ENCODE measurements around the gene PPIP5K2. TPM values are rescaled to one million over a fixed set of nuclear protein-coding genes. Genes with fewer than 3 reads are reported as not detected.

Gene PPIP5K2
- total RNA-seq, 1 donor from 2014 or later: 71.5 TPM

- no peaks in the 10 kb centered on the region for H3K9me3 Mint-ChIP-seq
- H3K4me3 Mint-ChIP-seq: no peak overlapping the region
- TF ChIP-seq, protein P1, sequence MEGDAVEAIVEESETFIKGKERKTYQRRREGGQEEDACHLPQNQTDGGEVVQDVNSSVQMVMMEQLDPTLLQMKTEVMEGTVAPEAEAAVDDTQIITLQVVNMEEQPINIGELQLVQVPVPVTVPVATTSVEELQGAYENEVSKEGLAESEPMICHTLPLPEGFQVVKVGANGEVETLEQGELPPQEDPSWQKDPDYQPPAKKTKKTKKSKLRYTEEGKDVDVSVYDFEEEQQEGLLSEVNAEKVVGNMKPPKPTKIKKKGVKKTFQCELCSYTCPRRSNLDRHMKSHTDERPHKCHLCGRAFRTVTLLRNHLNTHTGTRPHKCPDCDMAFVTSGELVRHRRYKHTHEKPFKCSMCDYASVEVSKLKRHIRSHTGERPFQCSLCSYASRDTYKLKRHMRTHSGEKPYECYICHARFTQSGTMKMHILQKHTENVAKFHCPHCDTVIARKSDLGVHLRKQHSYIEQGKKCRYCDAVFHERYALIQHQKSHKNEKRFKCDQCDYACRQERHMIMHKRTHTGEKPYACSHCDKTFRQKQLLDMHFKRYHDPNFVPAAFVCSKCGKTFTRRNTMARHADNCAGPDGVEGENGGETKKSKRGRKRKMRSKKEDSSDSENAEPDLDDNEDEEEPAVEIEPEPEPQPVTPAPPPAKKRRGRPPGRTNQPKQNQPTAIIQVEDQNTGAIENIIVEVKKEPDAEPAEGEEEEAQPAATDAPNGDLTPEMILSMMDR (conservative IDR thresholded peaks at IDR 0.05): no peak
- H3K36me3 Mint-ChIP-seq: peaks cover 12% of the 10 kb centered on the region
- no peaks in the 10 kb centered on the region for H3K27me3 Mint-ChIP-seq
- H3K27ac Mint-ChIP-seq: no peak overlapping the region
- no peaks in the 10 kb centered on the region for H3K4me1 Mint-ChIP-seq (ENCODE audit: unreplicated experiment)
- DNase-seq (ENCODE audit: extremely low spot score, unreplicated experiment): no peak
Measured at GRCh38 chr5:103145196-103145595, 25.1 kb downstream of the PPIP5K2 start.

DNA sequence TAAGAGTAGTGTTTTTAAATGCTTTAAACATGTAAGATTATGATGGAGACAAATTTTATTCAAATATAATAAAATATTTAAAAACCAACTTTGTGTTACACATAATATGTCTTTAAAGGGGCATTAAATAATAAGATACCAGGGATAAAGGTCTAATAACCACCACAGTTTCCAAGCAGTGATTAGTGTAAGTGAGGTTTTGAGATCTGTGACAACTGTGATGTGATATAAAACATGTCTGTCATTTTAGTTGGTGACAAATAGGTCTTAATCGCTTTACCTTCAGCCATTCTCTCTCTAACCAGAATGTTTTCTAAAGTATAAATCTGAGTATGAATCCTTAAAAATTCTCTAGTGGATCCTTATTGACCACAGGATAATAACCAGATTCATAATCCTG, 28.1 kb downstream of the PPIP5K2 start:
- H3K4me1 Mint-ChIP-seq (ENCODE audit: unreplicated experiment): no peaks in the 10 kb centered on the region
- H3K4me3 Mint-ChIP-seq: no peak overlapping the region
- peaks cover 8% of the 10 kb centered on the region for H3K36me3 Mint-ChIP-seq
- TF ChIP-seq, protein P1 (conservative IDR thresholded peaks at IDR 0.05): no peak
- no peaks in the 10 kb centered on the region for H3K27me3 Mint-ChIP-seq
- no peaks in the 10 kb centered on the region for H3K9me3 Mint-ChIP-seq
- no peak overlapping the region for H3K27ac Mint-ChIP-seq
- DNase-seq (ENCODE audit: extremely low spot score, unreplicated experiment): no peak

DNA sequence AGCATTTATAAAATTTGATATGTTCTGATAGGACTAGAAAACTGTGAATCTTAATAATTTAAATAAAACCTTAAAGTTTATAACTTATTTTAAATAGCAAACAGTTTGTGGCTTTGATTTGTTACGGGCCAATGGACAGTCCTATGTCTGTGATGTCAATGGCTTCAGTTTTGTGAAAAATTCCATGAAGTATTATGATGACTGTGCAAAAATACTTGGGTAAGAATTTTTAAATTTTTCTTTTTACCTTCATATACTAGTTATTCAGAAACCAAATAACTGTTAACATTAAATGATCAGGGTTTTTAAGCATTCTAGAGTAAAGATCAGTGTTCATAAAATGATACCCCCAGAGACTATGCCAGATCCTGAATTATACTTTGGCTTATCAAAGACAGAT, 31.1 kb downstream of the PPIP5K2 start:
- no peak overlapping the region for H3K4me3 Mint-ChIP-seq

GRCh38 chr5:103166706-103167105, 46.6 kb downstream of the PPIP5K2 start:
- no peak overlapping the region for H3K4me3 Mint-ChIP-seq
- H3K36me3 Mint-ChIP-seq: peaks cover 15% of the 10 kb centered on the region
- no peaks in the 10 kb centered on the region for H3K9me3 Mint-ChIP-seq
- DNase-seq (ENCODE audit: extremely low spot score, unreplicated experiment): no peak
- H3K27me3 Mint-ChIP-seq: no peaks in the 10 kb centered on the region
- no peak overlapping the region for H3K27ac Mint-ChIP-seq
- TF ChIP-seq, protein P1 (conservative IDR thresholded peaks at IDR 0.05): no peak
- no peaks in the 10 kb centered on the region for H3K4me1 Mint-ChIP-seq (ENCODE audit: unreplicated experiment)

More for the DNA sequence above, 31.1 kb downstream of the PPIP5K2 start:
- H3K9me3 Mint-ChIP-seq: no peaks in the 10 kb centered on the region
- DNase-seq (ENCODE audit: extremely low spot score, unreplicated experiment): no peak
- H3K4me1 Mint-ChIP-seq (ENCODE audit: unreplicated experiment): no peaks in the 10 kb centered on the region
- TF ChIP-seq, protein P1 (conservative IDR thresholded peaks at IDR 0.05): no peak
- peaks cover 9% of the 10 kb centered on the region for H3K36me3 Mint-ChIP-seq
- no peaks in the 10 kb centered on the region for H3K27me3 Mint-ChIP-seq
- no peak overlapping the region for H3K27ac Mint-ChIP-seq

- Mint-ChIP-seq H3K27ac (no peak overlapping the region), H3K4me1 (ENCODE audit: unreplicated experiment) (no peaks in the 10 kb centered on the region), H3K36me3 (peaks cover 15% of the 10 kb centered on the region), H3K27me3 (no peaks in the 10 kb centered on the region), H3K4me3 (no peak overlapping the region), H3K9me3 (no peaks in the 10 kb centered on the region)
- TF ChIP-seq, protein P1 (conservative IDR thresholded peaks at IDR 0.05): no peak
- no peak for DNase-seq (ENCODE audit: extremely low spot score, unreplicated experiment)
Measured at GRCh38 chr5:103174147-103174546, 54.0 kb downstream of the PPIP5K2 start.

GRCh38 chr5:103177543-103177942, 57.4 kb downstream of the PPIP5K2 start:
- Mint-ChIP-seq H3K27ac (no peak overlapping the region), H3K9me3 (no peaks in the 10 kb centered on the region), H3K4me1 (ENCODE audit: unreplicated experiment) (no peaks in the 10 kb centered on the region), H3K36me3 (peaks cover 21% of the 10 kb centered on the region), H3K4me3 (no peak overlapping the region), H3K27me3 (no peaks in the 10 kb centered on the region)
- DNase-seq (ENCODE audit: extremely low spot score, unreplicated experiment): no peak
- TF ChIP-seq, protein P1 (conservative IDR thresholded peaks at IDR 0.05): no peak
